Renal cortex interstitium (tissue), 11 donors: ENCODE results near the gene FBXL17. TPM values are rescaled to one million over a fixed set of nuclear protein-coding genes. Genes with fewer than 3 reads are reported as not detected.

Experiments used
- DNase-seq, 11 donors: peaks; one replicate each; pipeline ENCODE4 v3.0.0-alpha.2; 2013; ENCODE audit warnings: low read depth in 9 of 11, low spot score in 4 of 11; ENCODE audit errors: extremely low read depth in 1 of 11
- polyA plus RNA-seq, 3 donors: library from polyadenylated mRNA; unstranded; fragments of 120-200 nt; gene quantifications; one replicate each; pipeline ENCODE4 v1.2.1, GENCODE V29; 2013; ENCODE audit not compliant: insufficient read length in 3 of 3

The FBXL17 gene
- polyA plus RNA-seq, 3 donors, result 27.2 to 33.6 (median 30.4) TPM

GRCh38 chr5:108141676-108142075, 240.2 kb downstream of the FBXL17 start:
- no peak for DNase-seq

- no peak for DNase-seq
These were observed 245.4 kb downstream of the FBXL17 start for GRCh38 chr5:108136493-108136892.

- DNase-seq, result no peak
These were observed 252.8 kb downstream of the FBXL17 start for GRCh38 chr5:108129129-108129528.

GRCh38 chr5:108125771-108126511, 256.0 kb downstream of the FBXL17 start:
- no peak for DNase-seq

GRCh38 chr5:108124596-108124995, 257.3 kb downstream of the FBXL17 start:
- DNase-seq, result no peak

GRCh38 chr5:108122702-108123101, 259.2 kb downstream of the FBXL17 start:
- no peak for DNase-seq

GRCh38 chr5:108118813-108119514, 262.9 kb downstream of the FBXL17 start:
- DNase-seq, result peak in 2 of 11 donors; percentile 1 to 5

- no peak for DNase-seq
These were observed 266.2 kb downstream of the FBXL17 start for GRCh38 chr5:108115673-108116072.

GRCh38 chr5:108113950-108114349, 267.9 kb downstream of the FBXL17 start:
- no peak for DNase-seq

GRCh38 chr5:108111736-108112135, 270.2 kb downstream of the FBXL17 start:
- no peak for DNase-seq

- DNase-seq, result no peak
These were observed 272.8 kb downstream of the FBXL17 start for GRCh38 chr5:108109059-108109458.

- no peak for DNase-seq
These were observed 277.4 kb downstream of the FBXL17 start for GRCh38 chr5:108104448-108104847.

GRCh38 chr5:108102463-108102862, 279.4 kb downstream of the FBXL17 start:
- DNase-seq, result no peak

- no peak for DNase-seq
These were observed 280.1 kb downstream of the FBXL17 start for GRCh38 chr5:108101821-108102220.

- DNase-seq, result no peak
These were observed 280.8 kb downstream of the FBXL17 start for GRCh38 chr5:108101130-108101529.

GRCh38 chr5:108094800-108095199, 287.1 kb downstream of the FBXL17 start:
- DNase-seq, result no peak

GRCh38 chr5:108093186-108093585, 288.7 kb downstream of the FBXL17 start:
- no peak for DNase-seq

GRCh38 chr5:108090946-108091345, 291.0 kb downstream of the FBXL17 start:
- no peak for DNase-seq

GRCh38 chr5:108084105-108084504, 297.8 kb downstream of the FBXL17 start:
- peak in 2 of 11 donors; percentile 12 to 19 for DNase-seq

GRCh38 chr5:108083232-108083631, 298.7 kb downstream of the FBXL17 start:
- no peak for DNase-seq

GRCh38 chr5:108081707-108082106, 300.2 kb downstream of the FBXL17 start:
- DNase-seq, result no peak
